DMS153 (cell line): ENCODE measurements around the gene CREG2.

Experiments used
- DNase-seq: peaks from one replicate; lab custom pipeline; 2025; lab: John Stamatoyannopoulos, UW

The CREG2 gene

GRCh38 chr2:101387151-101387834 lies at the start of gene CREG2:
TSS of gene CREG2 (minus strand) at chr2:101387503. CDS start at chr2:101387457, 46 bp downstream.
- peak; percentile 14 for DNase-seq

- no peak for DNase-seq
Observed at GRCh38 chr2:101435001-101435862, 47.9 kb upstream of the CREG2 start.

- no peak for DNase-seq
Observed at GRCh38 chr2:101433465-101433864, 46.2 kb upstream of the CREG2 start.

GRCh38 chr2:101432411-101433181 lies 45.3 kb upstream of the CREG2 start:
- no peak for DNase-seq

- no peak for DNase-seq
Observed at GRCh38 chr2:101431486-101431885, 44.2 kb upstream of the CREG2 start.

GRCh38 chr2:101430156-101430555 lies 42.9 kb upstream of the CREG2 start:
- DNase-seq: no peak

GRCh38 chr2:101429453-101429852 lies 42.1 kb upstream of the CREG2 start:
- DNase-seq: no peak

GRCh38 chr2:101428422-101429176 lies 41.3 kb upstream of the CREG2 start:
- no peak for DNase-seq

GRCh38 chr2:101427743-101428142 lies 40.4 kb upstream of the CREG2 start:
- DNase-seq: no peak

GRCh38 chr2:101427240-101427639 lies 39.9 kb upstream of the CREG2 start:
- no peak for DNase-seq

- DNase-seq: no peak
Observed at GRCh38 chr2:101426822-101427221, 39.5 kb upstream of the CREG2 start.

GRCh38 chr2:101420623-101421022 lies 33.3 kb upstream of the CREG2 start:
- DNase-seq: no peak

GRCh38 chr2:101419096-101419663 lies 31.9 kb upstream of the CREG2 start:
- DNase-seq: peak; percentile 14

- no peak for DNase-seq
Observed at GRCh38 chr2:101418460-101419095, 31.3 kb upstream of the CREG2 start.

- no peak for DNase-seq
Observed at GRCh38 chr2:101416609-101417008, 29.3 kb upstream of the CREG2 start.

- no peak for DNase-seq
Observed at GRCh38 chr2:101415884-101416283, 28.6 kb upstream of the CREG2 start.

- DNase-seq: no peak
Observed at GRCh38 chr2:101415220-101415619, 27.9 kb upstream of the CREG2 start.

GRCh38 chr2:101412092-101412694 lies 24.9 kb upstream of the CREG2 start:
- no peak for DNase-seq

- DNase-seq: peak; percentile 94
Observed at GRCh38 chr2:101410746-101411145, 23.4 kb upstream of the CREG2 start.

- no peak for DNase-seq
Observed at GRCh38 chr2:101410114-101410513, 22.8 kb upstream of the CREG2 start.

- no peak for DNase-seq
Observed at GRCh38 chr2:101409699-101410098, 22.4 kb upstream of the CREG2 start.
